ENCODE results near the gene HPN.
A peak's percentile ranks its signal among the peaks of the same experiment; 100 is the strongest.

The HPN gene

GRCh38 chr19:35114353-35115176, 73.0 kb downstream of the HPN start:
- no peaks in the 10 kb centered on the region for H3K36me3 ChIP-seq (replicated peaks; ENCODE audit: insufficient read depth, low read length)
- H3K4me3 ChIP-seq (ENCODE audit: low read length), result no peak overlapping the region
- no peaks in the 10 kb centered on the region for H3K4me1 ChIP-seq (ENCODE audit: low read length)
- H3K27me3 ChIP-seq (replicated peaks; ENCODE audit: insufficient read depth, low read length), result peaks cover 68% of the 10 kb centered on the region
- no peaks in the 10 kb centered on the region for H4K20me1 ChIP-seq (ENCODE audit: insufficient read depth, low read length)
- TF ChIP-seq CTCF (IDR thresholded peaks at IDR 0.05; ENCODE audit: low read length), result peak; percentile 95
- no peak for TF ChIP-seq EZH2phosphoT487 (IDR thresholded peaks at IDR 0.05; ENCODE audit: low read length)
- TF ChIP-seq EZH2 (optimal IDR thresholded peaks at IDR 0.05; ENCODE audit: low read depth, low read length), result no peak
- H3K79me2 ChIP-seq (ENCODE audit: low read length), result no peaks in the 10 kb centered on the region
- H3K9me3 ChIP-seq (replicated peaks; ENCODE audit: insufficient read depth, low read length), result no peaks in the 10 kb centered on the region
- H3K27ac ChIP-seq (ENCODE audit: low read length), result no peak overlapping the region
- no peak overlapping the region for H3K9ac ChIP-seq (ENCODE audit: low read length)
- peak; percentile 33 for DNase-seq
- no peaks in the 10 kb centered on the region for H3K9me2 ChIP-seq (replicated peaks; ENCODE audit: insufficient read depth, low read length)
- no peak overlapping the region for H2AFZ ChIP-seq (ENCODE audit: low read length)
- H3F3A ChIP-seq (ENCODE audit: insufficient read depth, low read length), result no peaks in the 10 kb centered on the region
- no peak overlapping the region for H3K4me2 ChIP-seq (ENCODE audit: low read depth, low read length)

GRCh38 chr19:35115177-35115951, 73.8 kb downstream of the HPN start, which contains the start of gene FXYD3:
FXYD3 (plus strand) TSS chr19:35115823; CDS start chr19:35119377, 3,554 bp downstream.
- Histone ChIP-seq H3K9me2 (replicated peaks; ENCODE audit: insufficient read depth, low read length) (no peaks in the 10 kb centered on the region), H4K20me1 (ENCODE audit: insufficient read depth, low read length) (no peaks in the 10 kb centered on the region), H3K9ac (ENCODE audit: low read length) (no peak within 1 kb of the TSS), H3K9me3 (replicated peaks; ENCODE audit: insufficient read depth, low read length) (no peaks in the 10 kb centered on the region), H3K4me3 (ENCODE audit: low read length) (no peak within 1 kb of the TSS), H3K36me3 (replicated peaks; ENCODE audit: insufficient read depth, low read length) (no peaks in the 10 kb centered on the region), H2AFZ (ENCODE audit: low read length) (no peak within 1 kb of the TSS), H3F3A (ENCODE audit: insufficient read depth, low read length) (no peaks in the 10 kb centered on the region), H3K27me3 (replicated peaks; ENCODE audit: insufficient read depth, low read length) (peaks cover 69% of the 10 kb centered on the region), H3K79me2 (ENCODE audit: low read length) (no peaks in the 10 kb centered on the region), H3K27ac (ENCODE audit: low read length) (no peak within 1 kb of the TSS), H3K4me2 (ENCODE audit: low read depth, low read length) (no peak within 1 kb of the TSS), H3K4me1 (ENCODE audit: low read length) (no peaks in the 10 kb centered on the region)
- DNase-seq, result no peak
- TF ChIP-seq EZH2 (optimal IDR thresholded peaks at IDR 0.05; ENCODE audit: low read depth, low read length) (no peak), CTCF (IDR thresholded peaks at IDR 0.05; ENCODE audit: low read length) (no peak), EZH2phosphoT487 (IDR thresholded peaks at IDR 0.05; ENCODE audit: low read length) (no peak)

Data from MM.1S (cell line).